Iris pigment epithelial cell (primary cell): ENCODE measurements around the gene MTHFSD.
A peak's percentile ranks its signal among the peaks of the same experiment; 100 is the strongest.

Experiments used
- DNase-seq: peaks from one replicate; pipeline ENCODE4 v3.0.0-alpha.2; 2011; ENCODE audit warnings: low read depth

Gene MTHFSD

DNA sequence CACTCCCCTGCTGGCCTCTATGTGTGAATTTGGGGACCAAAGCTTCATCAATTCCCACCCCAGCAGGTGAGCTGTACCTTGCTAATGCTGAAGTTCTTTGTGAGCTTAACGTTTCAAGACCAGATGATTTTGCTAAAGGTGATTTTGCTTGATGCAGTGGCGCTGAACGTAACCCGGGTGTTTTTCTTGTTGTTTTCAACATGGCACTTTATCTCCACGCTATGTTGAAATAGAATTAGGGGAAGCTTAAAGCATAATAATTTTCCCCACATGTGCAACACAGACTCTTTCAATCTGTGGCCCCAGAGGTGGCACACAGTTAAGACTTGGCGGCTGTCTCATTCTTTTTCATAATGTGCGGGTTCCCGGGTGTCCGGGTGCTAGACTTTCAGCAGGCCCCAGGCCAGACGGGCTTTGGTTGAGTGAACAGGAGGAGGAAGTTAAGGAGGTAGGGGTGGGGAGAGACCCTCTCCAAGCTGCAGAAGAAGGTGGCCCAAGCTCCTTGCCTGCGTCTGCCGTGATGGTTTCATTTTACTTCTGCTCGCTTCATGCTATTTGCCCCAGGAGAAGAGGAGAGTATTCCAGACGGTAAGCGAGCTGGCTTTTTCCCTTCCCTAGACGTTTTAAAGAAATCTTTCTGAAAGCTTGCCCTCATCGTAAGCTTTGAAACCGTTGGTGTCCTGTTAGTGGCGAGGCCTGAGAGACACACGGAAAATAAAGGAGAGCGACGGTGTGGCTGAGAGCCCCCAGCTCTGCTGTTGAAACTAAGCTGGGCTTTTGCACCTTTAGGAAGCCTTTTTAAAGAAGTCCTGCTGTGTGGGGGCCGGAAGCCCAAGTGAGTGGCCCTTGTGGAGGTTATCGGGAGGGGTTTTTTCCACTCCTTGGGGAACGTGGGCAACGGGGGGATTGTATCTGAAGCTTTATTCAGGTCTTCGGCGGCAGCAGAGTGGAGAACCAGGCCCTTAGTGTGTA, 15.8 kb upstream of the MTHFSD start:
- peak; percentile 40 for DNase-seq

DNA sequence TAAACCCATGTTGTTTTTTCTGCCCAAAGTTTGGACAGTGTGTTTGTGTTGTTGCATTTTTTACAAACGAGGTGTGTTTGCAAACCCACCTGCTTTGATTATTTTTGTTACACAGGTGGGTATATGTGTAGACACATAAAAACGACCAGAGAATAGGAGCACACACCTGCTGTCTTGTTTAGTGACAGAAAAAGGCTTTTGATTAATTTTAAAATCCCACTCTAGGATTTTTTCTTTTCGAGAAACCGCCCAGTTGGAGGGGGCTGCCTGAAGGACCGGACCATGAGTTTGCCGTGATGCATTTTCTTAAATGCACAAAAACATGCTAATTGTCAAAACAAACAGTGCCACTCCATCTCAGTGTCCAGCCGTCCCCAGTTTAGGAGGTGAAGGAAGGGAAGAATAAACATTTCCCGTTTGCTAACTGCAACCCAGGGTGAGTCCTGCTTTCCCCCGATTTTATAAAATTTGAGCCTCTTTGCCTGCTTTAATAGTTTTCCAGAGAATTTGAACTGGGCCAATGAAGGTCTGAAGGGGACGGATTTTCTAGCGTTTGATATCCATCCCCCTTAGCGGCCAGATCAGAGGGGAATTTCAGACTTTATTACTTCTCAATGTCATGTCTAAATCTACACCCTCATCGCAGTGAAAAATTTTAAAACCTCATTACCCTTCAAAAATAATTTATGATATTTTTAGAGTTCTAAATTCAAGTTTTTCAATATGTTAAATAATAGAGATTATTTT, 14.8 kb upstream of the MTHFSD start:
- DNase-seq = no peak

DNA sequence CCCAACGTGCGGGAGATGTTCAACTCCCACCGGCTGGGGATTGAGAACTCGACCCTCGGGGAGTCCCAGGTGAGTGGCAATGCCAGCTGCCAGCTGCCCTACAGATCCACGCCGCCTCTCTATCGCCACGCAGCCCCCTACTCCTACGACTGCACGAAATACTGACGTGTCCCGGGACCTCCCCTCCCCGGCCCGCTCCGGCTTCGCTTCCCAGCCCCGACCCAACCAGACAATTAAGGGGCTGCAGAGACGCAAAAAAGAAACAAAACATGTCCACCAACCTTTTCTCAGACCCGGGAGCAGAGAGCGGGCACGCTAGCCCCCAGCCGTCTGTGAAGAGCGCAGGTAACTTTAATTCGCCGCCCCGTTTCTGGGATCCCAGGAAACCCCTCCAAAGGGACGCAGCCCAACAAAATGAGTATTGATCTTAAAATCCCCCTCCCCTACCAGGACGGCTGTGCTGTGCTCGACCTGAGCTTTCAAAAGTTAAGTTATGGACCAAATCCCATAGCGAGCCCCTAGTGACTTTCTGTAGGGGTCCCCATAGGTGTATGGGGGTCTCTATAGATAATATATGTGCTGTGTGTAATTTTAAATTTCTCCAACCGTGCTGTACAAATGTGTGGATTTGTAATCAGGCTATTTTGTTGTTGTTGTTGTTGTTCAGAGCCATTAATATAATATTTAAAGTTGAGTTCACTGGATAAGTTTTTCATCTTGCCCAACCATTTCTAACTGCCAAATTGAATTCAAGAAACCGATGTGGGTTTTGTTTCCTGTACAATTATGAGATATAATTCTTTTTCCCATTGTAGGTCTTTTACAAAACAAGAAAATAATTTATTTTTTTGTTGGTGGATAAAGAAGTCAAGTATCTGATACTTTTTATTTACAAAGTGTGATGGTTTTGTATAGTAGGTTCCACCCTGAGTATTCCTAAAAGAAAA, 13.9 kb upstream of the MTHFSD start:
- DNase-seq = no peak

DNA sequence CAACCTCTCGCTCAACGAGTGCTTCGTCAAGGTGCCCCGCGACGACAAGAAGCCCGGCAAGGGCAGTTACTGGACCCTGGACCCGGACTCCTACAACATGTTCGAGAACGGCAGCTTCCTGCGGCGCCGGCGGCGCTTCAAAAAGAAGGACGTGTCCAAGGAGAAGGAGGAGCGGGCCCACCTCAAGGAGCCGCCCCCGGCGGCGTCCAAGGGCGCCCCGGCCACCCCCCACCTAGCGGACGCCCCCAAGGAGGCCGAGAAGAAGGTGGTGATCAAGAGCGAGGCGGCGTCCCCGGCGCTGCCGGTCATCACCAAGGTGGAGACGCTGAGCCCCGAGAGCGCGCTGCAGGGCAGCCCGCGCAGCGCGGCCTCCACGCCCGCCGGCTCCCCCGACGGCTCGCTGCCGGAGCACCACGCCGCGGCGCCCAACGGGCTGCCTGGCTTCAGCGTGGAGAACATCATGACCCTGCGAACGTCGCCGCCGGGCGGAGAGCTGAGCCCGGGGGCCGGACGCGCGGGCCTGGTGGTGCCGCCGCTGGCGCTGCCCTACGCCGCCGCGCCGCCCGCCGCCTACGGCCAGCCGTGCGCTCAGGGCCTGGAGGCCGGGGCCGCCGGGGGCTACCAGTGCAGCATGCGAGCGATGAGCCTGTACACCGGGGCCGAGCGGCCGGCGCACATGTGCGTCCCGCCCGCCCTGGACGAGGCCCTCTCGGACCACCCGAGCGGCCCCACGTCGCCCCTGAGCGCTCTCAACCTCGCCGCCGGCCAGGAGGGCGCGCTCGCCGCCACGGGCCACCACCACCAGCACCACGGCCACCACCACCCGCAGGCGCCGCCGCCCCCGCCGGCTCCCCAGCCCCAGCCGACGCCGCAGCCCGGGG, 12.9 kb upstream of the MTHFSD start:
- DNase-seq = peak; percentile 65

DNA sequence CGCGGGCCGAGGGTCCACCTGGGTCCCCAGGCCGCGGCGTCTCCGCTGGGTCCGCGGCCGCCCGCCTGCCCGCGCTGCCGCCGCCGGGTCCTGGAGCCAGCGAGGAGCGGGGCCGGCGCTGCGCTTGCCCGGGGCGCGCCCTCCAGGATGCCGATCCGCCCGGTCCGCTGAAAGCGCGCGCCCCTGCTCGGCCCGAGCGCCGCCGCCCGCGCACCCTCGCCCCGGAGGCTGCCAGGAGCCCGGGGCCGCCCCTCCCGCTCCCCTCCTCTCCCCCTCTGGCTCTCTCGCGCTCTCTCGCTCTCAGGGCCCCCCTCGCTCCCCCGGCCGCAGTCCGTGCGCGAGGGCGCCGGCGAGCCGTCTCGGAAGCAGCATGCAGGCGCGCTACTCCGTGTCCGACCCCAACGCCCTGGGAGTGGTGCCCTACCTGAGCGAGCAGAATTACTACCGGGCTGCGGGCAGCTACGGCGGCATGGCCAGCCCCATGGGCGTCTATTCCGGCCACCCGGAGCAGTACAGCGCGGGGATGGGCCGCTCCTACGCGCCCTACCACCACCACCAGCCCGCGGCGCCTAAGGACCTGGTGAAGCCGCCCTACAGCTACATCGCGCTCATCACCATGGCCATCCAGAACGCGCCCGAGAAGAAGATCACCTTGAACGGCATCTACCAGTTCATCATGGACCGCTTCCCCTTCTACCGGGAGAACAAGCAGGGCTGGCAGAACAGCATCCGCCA, 12.1 kb upstream of the MTHFSD start:
- peak; percentile 87 for DNase-seq

DNA sequence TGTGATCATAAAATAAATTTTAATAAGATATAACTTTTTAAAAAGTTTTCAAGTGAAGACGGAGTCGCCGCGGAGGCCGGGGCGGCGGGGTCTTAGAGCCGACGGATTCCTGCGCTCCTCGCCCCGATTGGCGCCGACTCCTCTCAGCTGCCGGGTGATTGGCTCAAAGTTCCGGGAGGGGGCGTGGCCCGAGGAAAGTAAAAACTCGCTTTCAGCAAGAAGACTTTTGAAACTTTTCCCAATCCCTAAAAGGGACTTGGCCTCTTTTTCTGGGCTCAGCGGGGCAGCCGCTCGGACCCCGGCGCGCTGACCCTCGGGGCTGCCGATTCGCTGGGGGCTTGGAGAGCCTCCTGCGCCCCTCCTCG, 11.5 kb upstream of the MTHFSD start, which contains the start of gene FOXC2:
Gene FOXC2, plus strand, starts transcription at position 229 of the 365 bp plus-strand sequence. CDS start 507 bp downstream, outside the sequence.
- DNase-seq = peak; percentile 98

DNA sequence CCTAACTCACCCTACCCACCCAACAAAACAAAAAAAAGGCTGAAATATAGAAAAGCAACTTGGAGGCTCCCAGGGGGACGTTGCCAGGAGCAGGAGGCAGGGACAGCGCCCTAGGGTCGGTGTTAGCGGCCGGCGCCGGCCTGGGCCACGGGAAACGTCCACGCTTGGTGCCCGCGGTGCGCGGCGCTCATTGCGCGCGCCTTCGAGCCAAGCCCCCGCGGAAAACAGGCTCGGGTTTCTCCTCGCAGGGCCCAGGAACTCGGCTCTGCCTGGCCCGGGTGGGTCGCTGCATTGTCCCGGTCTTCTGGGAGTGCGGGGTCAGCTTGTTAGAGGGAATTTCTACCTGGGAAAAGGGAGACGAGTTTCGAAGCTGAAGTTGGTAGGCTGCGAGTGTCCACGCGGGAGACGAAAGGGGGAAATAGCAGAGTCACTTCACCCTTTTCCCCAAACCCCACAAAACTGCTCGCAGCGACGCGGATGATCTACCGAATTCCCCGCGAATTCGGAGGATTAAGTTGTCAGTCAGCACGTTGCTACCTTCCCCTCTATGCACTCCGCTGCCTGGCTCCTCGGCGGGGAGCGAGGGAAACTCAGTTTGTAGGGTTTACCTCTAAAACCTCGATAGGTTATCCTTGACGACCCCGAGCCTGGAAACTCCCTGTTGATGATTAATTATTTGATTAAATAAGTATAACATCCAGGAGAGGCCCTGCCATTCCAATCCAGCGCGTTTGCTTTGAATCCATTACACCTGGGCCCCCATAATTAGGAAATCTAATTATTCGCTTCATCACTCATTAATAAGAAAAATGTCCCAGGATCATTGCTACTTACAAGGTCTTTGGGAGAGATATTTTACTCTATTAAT, 10.8 kb upstream of the MTHFSD start:
- no peak for DNase-seq

DNA sequence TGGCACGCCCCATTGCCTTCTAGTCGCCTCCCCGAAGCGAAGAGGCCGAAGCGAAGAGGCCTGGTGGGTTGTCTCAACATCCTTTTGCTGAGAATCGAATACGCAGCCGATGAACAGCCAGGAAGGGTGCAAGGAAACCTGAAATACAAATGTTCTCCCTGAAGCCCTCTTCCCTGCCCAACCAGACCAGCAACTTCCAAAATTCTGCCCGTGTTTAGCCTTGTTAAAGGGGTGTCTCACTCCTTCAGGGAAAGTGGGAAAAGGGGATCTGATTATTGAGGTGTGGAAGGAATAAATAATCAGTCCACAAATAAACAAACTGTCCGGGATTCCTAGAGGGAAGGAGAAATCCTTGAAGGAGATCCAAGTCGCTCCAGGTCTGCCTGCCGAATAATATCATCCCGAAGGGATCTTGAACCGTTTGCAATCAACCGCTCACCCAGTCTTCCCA, 10.2 kb upstream of the MTHFSD start:
- DNase-seq = no peak

DNA sequence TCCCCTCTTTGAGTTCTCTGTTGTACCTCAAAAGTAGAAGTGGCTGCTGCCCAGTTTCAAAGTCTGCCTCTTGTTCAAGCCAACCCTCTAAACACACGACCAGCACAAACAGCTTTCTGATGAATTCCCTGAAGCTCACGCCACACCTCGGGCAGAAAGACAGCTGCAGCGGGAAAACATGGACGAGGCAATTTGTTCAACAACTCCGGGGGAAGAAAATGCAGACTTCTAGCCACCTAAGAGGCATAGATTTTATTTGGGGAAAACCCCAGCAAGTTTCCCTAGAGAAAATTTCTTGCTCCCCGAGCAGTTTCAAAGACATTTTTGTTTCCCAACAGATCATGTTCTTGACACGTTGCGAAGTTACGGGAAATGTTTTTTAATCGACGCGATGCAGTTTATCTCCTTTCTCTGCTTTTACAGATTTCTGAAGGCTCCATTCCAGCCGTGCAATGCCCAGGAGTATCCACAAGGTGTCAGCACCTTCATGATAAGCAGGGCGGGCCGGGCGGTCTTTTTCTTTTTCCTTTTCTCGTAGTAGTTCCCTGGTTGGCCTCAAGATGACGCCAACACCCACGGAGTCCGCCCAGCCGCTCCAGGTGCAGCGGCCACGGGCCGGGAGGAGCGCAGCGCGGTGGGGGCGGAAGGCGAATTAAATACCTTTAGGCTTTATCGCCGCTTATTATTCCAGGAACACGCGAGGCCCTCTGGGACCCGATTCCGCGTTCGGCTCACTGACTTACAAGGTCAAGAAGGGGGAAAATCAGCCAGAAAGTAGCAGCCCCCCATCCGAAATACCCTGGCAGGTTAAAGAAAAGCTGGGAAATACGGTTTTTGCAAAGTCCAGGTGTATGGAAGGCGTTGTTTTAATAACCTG, 8.7 kb upstream of the MTHFSD start:
- peak; percentile 87 for DNase-seq

DNA sequence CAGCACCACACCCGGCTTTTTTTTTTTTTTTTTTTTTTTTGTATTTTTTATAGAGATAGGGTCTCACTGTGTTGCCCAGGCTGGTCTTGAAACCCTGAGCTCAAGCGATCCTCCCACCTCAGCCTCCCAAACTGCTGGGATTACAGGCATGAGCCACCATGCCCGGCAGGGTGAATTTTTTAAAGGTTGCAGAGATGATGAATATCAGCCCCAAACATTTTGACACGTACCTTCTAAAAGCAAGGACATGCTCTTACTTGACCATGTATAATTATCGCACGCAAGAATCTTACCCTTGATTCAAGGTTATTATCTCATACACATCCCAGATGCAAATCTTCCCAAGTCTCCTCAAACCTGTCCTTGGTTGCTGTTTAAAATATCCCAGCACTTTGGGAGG, 7.3 kb upstream of the MTHFSD start:
- DNase-seq = no peak

DNA sequence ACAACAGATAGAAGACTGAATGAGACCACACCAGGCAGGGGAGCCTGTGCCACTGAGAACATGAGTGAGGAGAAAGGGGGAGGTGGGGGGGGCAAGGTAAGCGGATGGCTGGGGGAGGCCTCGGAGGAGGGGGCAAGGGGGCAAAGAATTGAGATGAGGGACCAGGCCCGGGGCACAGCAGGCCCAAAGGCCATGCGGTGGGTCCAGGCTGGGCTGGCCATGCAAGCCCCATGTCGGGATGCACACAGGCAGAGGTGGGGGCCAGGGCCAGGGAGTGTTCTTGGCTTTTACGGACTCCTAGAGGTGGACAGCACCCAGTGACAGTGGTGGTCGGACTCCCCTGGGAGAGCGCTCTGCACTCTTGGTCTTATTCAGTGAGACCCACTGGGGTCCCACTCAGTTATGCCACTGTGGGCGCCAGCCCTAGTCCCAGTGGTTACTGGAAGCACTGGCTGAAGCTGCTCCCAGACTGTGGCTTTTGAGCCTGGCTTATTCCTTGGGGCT, 4.8 kb upstream of the MTHFSD start:
- no peak for DNase-seq

DNA sequence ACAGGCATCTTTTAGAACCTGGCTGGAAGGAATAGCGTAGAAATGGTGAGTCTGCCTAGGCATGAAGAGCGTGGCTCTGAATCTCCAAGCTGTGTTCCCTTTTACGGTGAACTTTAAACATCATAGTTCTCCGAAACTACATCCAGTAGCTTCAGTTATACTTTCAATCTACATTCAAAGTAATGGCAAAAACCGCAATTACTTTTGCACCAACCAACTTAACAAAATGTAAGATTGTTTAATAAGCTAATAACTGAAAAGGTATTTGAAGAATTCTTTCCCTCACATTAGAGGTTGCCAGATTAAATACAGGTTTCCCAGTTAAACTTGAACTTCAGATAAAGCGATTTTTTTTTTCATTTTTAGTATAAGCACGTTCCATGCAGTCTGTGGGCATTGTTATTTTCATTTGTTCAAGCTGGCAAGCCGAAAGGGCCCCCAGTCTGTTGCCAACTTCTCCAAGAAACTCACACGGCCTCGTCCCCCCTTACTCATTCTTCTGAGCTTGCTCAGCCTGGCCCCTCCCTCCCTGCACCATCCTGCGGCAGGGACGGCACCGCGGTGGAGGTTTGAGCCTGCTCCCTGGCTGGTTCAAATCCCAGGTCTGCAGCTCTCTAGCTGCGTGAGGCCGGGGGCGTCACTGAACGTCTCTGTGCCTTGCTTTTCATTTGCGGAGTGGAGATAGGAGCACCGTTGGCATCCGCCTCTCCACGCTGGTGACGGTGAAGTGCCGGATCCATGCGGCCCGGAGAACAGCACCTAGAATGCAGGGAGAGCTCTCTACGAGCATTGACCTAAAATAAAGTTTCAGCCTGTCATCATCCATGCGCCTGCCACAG, 3.5 kb upstream of the MTHFSD start:
- no peak for DNase-seq

DNA sequence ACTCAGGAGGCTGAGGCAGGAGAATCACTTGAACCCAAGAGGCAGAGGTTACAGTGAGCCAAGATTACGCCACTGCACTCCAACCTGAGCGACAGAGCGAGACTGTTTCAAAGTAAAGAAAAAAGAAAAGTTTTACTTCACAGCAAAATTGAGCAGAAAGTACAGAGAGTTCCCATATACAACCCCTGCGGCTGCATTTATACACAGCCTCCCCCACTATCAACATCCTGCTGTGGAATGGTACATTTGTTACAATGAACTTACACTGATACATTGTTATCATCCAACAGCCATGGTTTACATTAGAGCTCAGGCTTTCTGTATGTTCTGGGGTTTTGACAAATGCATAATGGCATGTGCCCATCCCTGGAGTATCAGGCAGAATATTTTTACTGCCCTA, 2.6 kb upstream of the MTHFSD start:
- no peak for DNase-seq

DNA sequence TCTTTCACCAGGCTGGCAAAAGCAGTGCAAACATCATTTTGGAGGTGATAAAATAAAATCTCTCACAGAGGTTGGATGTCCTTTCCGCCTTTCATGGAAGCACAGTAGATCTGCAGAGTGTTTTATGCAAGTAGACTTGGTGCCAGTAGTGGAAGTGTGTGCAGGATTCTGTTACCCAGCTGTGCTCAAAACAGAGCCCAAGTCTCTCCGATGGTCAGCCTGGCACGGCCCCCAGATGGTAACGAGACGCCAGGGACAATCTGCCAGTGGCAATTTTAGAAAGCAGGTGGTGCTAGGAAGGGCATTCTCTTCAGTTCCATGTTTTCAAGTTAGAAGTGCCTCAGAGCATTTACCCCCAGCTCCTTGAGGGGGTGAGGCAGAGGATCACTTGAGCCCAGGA, 1.5 kb upstream of the MTHFSD start:
- no peak for DNase-seq

DNA sequence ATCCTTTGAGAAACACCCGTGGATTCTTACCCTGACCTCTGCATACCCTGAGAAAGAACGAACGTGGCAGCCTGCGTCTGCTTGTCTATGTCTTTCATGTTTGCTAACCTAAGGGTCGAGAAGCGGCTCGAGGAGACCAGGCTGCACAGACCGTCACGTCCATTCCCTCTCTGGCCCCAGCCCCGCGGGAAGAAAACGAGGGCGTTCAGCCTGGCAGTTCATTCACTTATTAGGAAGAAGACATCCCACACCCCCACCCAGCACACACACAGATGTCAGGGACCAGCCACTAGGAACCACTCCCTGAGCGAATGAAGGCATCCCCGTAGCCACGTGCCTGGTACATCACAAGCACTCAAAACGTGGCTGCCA, 655 bp upstream of the MTHFSD start:
- DNase-seq = no peak

DNA sequence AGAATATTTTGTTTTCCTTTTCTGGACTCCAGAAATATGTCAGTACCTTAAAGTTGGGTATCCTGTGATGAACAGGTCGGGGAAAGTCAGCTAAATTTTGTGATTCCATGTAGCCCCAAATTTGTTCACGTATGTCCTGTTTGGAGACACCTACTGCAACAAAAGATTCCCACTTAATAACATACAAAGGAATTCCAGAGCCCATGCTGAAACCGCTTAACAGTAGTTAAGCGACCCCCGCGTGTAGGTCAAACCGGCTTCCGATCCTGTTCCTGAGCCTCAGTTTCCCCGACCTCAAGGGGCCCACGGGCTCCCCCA, 477 bp downstream of the MTHFSD start:
- no peak for DNase-seq

DNA sequence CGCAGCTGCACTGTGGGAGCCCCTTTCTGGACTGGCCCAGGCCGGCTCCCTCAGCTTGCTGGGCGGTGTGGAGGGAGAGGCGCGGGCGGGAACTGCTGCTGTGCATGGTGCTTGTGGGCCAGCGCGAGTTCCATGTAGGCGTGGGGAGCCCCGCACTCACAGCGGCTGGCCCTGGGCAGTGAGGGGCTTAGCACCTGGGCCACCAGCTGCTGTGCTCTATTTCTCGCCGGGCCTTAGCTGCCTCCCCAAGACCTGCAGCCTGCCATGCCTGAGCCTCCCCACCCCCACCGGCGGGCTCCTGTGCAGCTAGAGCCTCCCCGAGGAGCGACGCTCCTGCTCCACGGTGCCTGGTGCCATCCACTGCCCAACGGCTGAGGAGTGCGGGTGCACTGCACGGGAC, 1.7 kb downstream of the MTHFSD start:
- no peak for DNase-seq
